Prostate gland (tissue), 2 donors: ENCODE results near the gene PTTG1.

Experiments
- CTCF ChIP-seq, 4 experiments: fragments of 200-600 bp in 2 of 4; fragments of 450-650 bp in 2 of 4; sonication (generic) in 2 of 4; IDR thresholded peaks; 1 replicate in 3 of 4; 2 replicates in 1 of 4; pipeline ENCODE4 v1.5.1; 2016 to 2019; ENCODE audit warnings: antibody characterized with exemption in 4 of 4, mild to moderate bottlenecking in 2 of 4, moderate library complexity in 2 of 4
- POLR2A ChIP-seq: fragments of 450-650 bp; IDR thresholded peaks from one replicate; pipeline ENCODE4 v1.6.1; 2016; ENCODE audit warnings: antibody characterized with exemption, mild to moderate bottlenecking
- POLR2AphosphoS5 ChIP-seq: sonication (generic); formaldehyde crosslinking; IDR thresholded peaks from one replicate; pipeline ENCODE4 v1.6.1; 2017; ENCODE audit warnings: antibody characterized with exemption

GRCh38 chr5:160378330-160378729 lies 43.3 kb upstream of the PTTG1 start:
- TF ChIP-seq CTCF (IDR thresholded peaks at IDR 0.05) (no peak), POLR2A (no peak), POLR2AphosphoS5 (no peak)
